Caki2 (cell line): Measurements from ENCODE around the gene CYP2A6. TPM values are rescaled to one million over a fixed set of nuclear protein-coding genes. Genes with fewer than 3 reads are reported as not detected.
"Not testable (repeated sequence)": the region's sequence is repeated elsewhere in the genome, so short reads cannot be mapped to it uniquely, and the experiment has no call there.

Source experiments
- DNase-seq: peaks from one replicate; pipeline ENCODE4 v3.0.0-alpha.2; 2015; ENCODE audit warnings: low read depth
- in situ Hi-C: cut with HindIII; loops from 2 replicates; pipeline ENCODE4 v1.10.0; 2016; ENCODE audit warnings: low sequenced_read_pairs, low pct_unique_long_range_greater_than_20kb, mixed read lengths
- total RNA-seq: library from RNA; depleted of rRNA; stranded (reverse); fragments of >200 nt; shearing (Covaris generic); gene quantifications from 2 replicates; pipeline ENCODE4 v1.2.3, GENCODE V29; 2014; ENCODE audit warnings: low replicate concordance

The CYP2A6 gene
- total RNA-seq, 1 experiment from 2014 or later: not detected

GRCh38 chr19:40826312-40826698 is 23.9 kb downstream of the CYP2A6 start:
- in situ Hi-C loops, DNase-seq: not testable (repeated sequence)

- DNase-seq, in situ Hi-C loops: not testable (repeated sequence)
Measured at GRCh38 chr19:40825460-40826095, 24.7 kb downstream of the CYP2A6 start.

- in situ Hi-C loops, DNase-seq: not testable (repeated sequence)
Measured at GRCh38 chr19:40824916-40825315, 25.3 kb downstream of the CYP2A6 start.

- in situ Hi-C loops, DNase-seq: not testable (repeated sequence)
Measured at GRCh38 chr19:40822704-40823553, 27.3 kb downstream of the CYP2A6 start.

GRCh38 chr19:40822161-40822560 is 28.1 kb downstream of the CYP2A6 start:
- in situ Hi-C loops: no loop called here

GRCh38 chr19:40819479-40820234 is 30.6 kb downstream of the CYP2A6 start:
- DNase-seq, in situ Hi-C loops: not testable (repeated sequence)

More at GRCh38 chr19:40822161-40822560, 28.1 kb downstream of the CYP2A6 start:
- DNase-seq: no peak

- in situ Hi-C loops: not testable (repeated sequence)
- peak; percentile 59 for DNase-seq
Measured at GRCh38 chr19:40818480-40819399, 31.5 kb downstream of the CYP2A6 start.

GRCh38 chr19:40815223-40815622 is 35.0 kb downstream of the CYP2A6 start:
- no peak for DNase-seq
- in situ Hi-C loops: no loop called here

GRCh38 chr19:40813182-40813581 is 37.1 kb downstream of the CYP2A6 start:
- in situ Hi-C loops: no loop called here
- no peak for DNase-seq

- in situ Hi-C loops, DNase-seq: not testable (repeated sequence)
Measured at GRCh38 chr19:40812571-40812970, 37.7 kb downstream of the CYP2A6 start.

- in situ Hi-C loops: no loop called here
- no peak for DNase-seq
Measured at GRCh38 chr19:40811478-40812341, 38.5 kb downstream of the CYP2A6 start.

GRCh38 chr19:40810649-40811408 is 39.4 kb downstream of the CYP2A6 start:
- peak; percentile 96 for DNase-seq
- in situ Hi-C loops: not testable (repeated sequence)

GRCh38 chr19:40810160-40810559 is 40.1 kb downstream of the CYP2A6 start:
- in situ Hi-C loops: no loop called here
- no peak for DNase-seq

- DNase-seq: no peak
- in situ Hi-C loops: no loop called here
Measured at GRCh38 chr19:40809358-40810086, 40.7 kb downstream of the CYP2A6 start.

- in situ Hi-C loops: no loop called here
- no peak for DNase-seq
Measured at GRCh38 chr19:40808497-40808896, 41.8 kb downstream of the CYP2A6 start.

GRCh38 chr19:40808021-40808325 is 42.3 kb downstream of the CYP2A6 start:
- in situ Hi-C loops: no loop called here
- no peak for DNase-seq
